GM19023 (cell line): ENCODE results near the gene ARHGEF37.
"Not testable (repeated sequence)": the region's sequence is repeated elsewhere in the genome, so short reads cannot be mapped to it uniquely, and the experiment has no call there.

ENCODE experiments used
- ATAC-seq: cut with Tn5 transposase; IDR thresholded peaks from one replicate; pipeline ENCODE4 v1.9.1; 2021; ENCODE audit warnings: mild to moderate bottlenecking, moderate library complexity; ENCODE audit not compliant: unreplicated experiment

Gene ARHGEF37

DNA sequence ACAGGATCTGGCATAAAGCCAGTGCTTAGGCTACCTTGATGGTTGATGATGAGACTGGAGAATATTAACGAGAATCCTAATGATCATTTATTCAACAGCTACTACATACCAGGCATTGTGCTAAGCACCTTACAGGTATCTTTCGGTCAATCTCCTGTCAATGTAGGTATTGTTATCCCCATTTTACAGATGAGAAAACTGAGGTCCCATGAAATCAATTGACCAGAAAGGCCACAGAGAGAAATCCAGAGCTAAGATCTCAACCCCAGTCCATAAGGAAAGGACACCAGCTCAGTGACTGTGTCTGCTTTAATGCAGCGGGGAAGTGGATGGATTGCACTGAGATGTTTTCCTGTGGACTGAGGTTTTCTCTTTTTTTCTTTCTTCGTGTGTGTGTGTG is 63.3 kb downstream of the ARHGEF37 start:
- no peak for ATAC-seq

DNA sequence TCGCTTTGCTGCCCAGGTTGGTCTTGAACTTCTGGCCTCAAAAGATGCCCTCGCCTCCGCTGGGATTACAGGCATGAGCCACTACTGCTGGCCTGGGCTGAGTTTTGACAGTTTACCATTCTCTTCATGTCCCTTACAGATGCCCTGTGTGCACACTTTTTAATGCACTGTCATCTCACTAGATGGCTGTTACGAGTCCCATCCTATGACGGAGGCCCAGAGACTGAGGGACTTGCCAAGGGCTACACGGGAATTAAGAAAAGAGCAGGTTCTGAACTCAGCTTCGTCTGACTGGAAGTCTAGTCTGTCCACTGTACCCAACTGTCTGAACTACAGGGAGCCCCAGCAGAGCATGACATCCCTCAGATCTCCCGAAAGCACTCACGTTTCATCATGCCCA is 63.9 kb downstream of the ARHGEF37 start:
- ATAC-seq: no peak

DNA sequence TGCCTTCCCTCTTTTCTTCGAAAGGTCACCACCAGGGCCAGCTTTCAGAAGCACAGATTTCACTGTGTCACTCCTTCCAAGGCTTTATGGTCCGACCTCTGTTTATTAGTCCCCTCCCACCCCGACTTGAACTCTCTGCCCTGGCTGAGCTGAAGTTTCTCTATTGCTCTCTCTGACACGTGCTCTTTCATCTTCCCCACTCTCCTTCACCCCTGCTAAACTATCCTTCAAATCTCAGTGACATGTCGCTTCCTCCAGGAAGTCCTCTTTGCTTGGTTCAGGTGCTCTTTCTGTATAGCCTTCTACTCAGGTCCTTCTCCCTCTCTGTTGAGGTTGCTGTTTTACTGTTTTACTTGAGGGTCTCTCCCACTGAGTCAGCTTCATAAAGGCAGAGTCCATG is 64.4 kb downstream of the ARHGEF37 start:
- ATAC-seq: no peak

DNA sequence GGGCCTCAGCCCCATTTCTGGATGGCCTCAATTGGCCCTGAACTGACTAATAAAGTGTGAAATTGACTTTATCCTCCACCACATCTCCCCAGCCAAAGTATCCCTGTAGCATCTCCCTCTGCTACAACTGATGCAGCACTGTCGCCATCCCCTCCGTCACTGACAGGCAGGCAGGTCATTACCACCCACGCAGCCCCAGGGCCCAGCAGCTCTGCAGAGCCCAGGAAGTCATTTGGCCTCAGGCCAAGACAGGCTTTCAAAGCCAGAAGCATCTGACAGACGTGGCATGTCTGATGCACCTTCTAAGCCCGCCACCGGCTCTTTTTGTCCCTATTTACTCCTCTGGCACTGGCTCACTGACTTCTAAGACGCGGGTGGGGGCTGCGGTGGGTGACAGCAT is 65.3 kb downstream of the ARHGEF37 start:
- no peak for ATAC-seq

DNA sequence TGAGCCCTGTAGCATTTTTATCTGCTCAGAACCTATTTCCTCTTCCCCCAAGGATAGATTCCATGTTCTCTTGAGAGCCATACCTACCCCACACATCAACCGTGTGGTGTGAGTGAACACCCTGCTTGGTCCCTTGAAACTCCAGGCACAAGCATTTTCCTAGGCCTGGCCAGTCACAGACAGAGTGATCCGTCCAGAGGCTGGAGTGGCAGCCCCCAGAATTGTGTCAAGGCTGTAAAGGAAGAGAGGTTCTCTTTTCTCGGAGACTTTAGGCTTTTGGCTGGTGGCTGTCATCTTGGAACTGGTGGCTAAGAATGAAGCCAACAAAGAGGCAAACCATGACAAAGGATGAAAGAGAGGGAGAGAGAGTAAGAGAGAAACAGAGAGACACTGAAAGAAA is 66.0 kb downstream of the ARHGEF37 start:
- no peak for ATAC-seq

DNA sequence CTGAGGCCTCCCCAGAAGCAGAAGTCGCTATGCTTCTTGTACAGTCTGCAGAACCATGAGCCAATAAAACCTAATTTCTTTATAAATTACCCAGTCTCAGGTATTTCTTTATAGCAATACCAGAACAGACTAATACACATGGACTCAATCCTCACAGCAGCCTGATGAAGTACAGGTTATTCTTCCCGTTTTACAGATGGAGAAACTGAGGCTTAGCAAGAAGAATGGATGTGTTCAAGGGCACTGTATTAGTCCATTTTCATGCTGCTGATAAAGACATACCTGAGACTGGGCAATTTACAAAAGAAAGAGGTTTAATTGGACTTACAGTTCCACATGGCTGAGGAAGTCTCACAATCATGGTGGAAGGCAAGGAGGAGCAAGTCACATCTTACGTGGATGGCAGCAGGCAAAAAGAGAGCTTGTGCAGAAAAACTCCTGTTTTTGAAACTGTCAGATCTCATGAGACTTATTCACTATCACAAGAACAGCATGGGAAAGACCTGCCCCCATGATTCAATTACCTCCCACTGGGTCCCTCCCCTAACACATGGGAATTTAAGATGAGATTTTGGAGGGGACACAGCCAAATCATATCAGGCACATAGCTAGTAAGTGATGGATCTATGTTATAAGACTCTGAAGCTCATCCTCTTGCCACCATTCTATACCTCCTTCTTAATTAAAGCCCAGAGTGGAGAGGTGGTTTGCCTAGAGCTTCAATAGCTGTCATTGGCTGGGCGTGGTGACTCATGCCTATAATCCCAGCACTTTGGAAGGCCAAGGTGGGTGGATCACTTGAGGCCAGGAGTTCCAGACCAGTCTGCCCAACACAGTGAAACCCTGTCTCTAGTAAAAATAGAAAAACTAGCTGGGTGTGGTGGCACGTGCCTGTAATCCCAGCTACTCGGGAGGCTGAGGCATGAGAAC is 67.4 kb downstream of the ARHGEF37 start:
- ATAC-seq: not testable (repeated sequence)

DNA sequence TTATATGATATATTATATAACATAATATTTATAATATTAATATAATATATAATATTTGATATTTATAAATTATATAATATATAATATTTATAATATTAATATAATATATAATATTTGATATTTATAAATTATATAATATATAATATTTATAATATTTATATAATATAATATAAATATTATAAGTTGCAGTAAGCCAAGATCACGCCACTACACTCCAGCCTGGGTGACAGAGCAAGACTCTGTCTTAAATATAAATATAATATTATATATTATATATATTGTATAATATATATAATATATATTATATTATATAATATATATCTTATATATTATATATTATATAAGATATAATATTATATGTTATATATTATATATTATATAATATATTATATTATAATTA is 68.4 kb downstream of the ARHGEF37 start:
- not testable (repeated sequence) for ATAC-seq

DNA sequence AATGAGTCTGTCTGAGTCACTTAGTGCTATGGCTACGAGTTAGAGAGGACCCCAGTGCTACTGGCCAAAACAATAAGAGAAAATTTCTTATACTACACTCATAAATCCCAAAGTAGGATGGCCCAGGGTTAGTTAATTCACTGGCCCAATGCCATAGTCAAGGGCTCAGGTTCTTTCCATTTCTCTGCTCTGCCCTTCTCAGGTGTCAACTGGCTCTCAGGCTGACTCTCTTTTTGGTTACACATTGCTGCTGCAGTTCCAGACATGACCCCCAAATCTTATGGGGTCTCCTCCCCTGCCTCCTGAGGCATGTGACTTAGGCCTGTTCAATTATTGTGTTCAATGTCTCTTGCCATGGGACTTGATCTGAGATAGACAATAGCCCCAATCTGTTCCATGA is 70.4 kb downstream of the ARHGEF37 start:
- no peak for ATAC-seq

DNA sequence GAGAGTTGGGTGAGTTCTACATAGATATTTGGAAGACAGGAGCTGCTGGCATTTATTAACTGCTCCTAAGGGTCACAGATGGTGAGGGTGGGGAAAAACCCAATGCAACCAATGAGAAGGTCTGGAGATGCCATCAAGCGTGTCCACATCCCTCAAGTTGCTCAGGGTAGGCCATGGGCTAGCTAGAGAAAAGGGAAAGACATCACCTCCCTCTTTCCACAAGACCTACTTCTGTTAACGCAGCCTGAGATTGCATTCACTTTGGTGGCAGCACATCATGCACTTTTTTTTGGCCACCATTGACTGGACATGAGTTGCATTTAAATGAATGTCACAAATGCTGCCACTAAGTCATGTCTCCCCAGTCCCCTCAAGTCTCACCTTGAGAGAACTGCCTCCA is 71.4 kb downstream of the ARHGEF37 start:
- no peak for ATAC-seq

DNA sequence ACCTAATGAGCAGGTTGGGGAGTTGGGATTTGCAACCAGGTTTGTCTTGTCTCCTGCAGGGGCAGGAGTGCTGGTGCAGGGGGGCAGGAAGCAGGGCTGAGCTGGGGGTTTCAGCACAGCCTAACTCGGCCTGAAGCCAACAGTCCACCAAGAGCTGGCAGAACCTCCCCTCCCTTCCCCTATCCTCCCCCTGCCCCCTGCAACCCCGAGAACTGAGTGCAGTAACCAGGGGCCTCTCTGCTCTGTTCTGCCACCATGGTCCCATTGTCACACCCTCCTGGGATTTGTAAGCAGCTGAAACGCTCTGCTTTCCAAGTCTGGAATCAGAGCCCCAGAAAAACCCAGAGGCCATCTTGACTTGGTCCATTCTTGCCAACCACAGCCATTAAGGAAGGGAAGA is 72.9 kb downstream of the ARHGEF37 start:
- no peak for ATAC-seq

DNA sequence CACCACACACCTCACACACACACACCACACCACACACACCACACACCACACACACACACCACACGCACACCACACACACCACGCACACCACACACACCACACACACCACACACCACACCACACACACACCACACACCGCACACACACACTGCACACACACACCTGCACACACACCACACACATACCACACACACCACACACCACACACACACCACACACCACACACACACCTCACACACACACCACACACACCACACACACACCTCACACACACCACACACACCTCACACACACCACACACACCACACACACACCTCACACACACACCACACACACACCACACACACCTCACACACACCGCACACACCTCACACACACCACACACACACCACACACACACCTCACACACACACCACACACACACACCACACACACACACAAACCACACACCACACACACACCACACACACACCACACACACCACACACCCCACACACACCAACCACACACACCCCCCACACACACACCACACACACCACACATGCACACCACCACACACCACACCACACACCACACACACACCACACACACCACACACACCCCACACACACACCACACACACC is 73.7 kb downstream of the ARHGEF37 start:
- no peak for ATAC-seq

DNA sequence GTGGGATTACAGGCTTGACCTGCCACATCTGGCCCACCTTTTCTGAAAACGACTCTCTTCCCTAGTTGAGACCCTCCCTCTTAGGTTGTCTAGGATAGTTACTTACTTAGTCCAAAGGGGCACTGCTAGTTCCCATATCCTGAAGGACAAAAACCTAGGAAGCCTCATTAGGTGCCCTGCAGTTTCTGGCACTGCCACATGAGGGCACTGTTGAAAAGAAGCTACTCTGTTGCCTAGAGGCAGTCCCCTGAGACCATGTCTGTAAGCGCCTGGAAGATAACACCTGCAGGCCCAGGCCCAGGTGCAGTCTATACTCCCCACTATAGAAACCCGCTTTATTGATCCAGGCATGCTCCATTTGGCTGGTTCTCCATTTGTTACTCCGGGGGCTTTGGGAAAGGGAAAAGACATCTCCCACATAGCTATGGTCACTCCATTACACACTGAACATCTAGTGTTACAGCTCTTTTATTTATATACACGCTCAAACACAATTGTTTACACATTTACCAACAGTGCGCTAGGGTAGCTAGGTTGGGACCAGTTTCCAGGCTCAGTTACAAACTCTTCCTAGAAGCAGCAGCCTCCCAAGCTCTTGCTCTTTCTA is 75.4 kb downstream of the ARHGEF37 start:
- no peak for ATAC-seq

DNA sequence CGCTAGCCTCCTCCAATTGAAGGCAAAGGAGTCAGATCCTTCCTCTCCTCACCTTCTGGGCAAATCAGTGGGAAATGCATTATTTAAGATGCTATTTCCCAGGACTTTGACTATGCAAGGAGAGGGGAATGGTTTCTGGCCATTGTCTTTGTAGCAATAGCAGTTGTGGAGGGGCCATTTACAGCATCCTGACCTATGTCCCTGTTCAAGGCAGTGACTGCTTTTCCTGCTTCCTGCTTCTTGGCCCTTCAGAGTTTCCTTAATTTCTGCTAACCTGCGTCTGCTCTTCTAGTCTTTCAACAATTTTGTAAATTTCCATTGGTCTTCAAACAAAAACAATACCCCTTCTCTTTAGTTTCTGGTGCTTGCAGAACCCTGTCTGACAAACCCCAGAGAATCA is 76.0 kb downstream of the ARHGEF37 start:
- ATAC-seq: no peak

DNA sequence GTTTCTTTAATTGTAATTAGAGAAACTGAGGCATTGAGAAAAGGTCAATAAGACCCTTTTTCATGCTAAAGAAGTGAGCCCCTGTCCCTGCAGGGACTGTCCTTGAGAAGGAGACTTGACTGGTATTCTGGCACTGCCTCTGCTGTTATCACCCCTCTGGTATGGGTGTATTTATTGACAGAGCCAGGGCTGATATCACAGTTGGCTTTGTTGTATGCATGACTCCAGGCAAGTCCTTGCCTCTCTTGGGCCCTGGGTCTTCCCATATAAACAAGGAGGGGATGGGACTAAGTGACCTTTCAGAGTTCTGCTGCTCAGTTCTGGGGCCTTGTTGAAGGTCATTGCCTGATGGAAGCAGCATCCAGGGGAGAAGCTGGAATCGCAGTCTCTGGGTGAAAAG is 77.0 kb downstream of the ARHGEF37 start:
- no peak for ATAC-seq

DNA sequence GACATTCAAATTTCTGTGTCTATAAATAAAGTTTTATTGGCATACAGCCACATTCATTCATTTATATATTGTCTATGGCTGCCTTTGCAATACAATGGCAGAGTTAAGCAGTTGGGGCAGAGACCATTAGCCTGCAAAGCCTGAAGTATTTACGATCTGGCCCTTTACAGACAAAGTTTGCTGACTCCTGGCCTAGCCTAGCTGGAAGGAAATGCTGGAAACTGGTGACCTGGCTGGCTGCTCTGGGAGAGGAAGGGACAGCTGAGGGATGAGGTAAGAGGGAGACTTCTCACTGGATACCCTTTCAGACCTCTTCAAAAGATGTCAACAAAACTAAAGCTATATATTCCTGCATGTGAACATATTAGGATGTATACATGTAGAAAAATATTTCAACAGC is 82.8 kb downstream of the ARHGEF37 start:
- no peak for ATAC-seq

DNA sequence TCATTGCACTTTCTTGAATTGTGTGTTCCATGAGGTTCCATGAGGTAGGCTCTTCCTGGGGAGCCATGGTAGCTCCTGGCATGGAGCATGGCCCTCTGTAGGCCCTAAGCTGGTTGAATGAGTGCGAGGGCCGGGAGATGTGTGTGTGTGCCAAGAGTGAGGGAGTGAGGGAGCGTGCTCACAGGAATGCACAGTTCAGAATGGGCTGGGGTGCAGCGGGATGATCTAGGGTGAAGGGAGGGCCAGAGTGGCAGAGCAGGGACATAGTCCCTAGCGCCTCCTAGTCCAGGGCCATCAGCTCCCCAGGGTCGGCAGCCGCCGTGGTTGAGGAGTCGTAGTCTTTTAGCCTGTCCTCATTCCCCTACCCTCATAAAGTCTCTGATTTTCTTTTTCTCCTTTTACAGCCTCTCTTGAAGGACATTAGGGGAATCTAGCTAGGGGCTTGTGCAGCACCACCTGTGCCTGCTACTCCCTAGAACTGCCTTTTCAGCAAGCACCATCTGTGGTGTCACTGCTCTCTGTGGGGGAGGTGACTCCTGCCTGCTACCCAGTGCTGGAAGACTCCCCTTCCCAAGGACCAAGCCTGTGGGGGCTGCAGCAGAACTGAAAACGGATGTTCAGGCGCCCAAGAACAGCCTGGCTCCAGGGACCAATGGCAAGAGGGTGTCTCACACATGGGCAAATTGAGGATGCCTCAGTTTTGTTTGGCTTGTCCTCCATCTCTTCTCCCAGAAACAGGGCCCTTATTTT is 83.5 kb downstream of the ARHGEF37 start:
- ATAC-seq: no peak

DNA sequence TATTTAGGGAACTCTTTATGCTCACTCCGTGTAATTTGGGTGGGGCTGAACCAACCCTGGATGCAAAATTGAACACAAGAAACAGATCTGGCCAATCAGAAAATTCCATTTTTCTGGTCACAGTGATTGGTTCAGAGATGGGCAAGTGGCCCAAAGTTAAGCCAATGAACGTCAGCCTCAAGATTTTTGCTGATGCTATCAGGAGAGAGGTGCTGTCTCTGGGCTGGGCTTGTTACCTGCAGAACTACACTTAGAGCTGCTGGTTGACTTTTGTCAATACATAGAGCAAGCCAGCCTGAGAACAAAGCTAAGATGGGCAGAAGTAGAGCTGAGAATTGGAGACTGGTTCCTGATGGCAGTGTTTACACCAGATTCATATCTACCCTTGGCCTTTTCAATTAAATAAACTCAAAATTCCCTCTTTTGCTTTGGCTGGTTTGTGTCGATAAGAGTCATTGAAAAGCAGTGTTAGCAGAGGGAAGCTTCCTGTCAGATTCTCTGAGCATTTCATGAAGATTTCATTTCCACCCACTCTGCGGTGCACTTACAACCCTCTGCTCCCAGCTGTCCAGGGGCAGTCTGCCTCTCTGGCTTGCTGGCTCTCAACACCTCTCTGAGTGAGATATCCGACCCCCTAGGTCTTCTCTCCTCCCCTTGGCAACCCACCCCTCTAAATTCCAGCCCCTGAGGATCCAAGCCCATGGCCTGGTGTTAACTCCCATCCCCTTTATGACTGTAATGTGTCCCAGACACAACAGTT is 84.3 kb downstream of the ARHGEF37 start:
- ATAC-seq: no peak

DNA sequence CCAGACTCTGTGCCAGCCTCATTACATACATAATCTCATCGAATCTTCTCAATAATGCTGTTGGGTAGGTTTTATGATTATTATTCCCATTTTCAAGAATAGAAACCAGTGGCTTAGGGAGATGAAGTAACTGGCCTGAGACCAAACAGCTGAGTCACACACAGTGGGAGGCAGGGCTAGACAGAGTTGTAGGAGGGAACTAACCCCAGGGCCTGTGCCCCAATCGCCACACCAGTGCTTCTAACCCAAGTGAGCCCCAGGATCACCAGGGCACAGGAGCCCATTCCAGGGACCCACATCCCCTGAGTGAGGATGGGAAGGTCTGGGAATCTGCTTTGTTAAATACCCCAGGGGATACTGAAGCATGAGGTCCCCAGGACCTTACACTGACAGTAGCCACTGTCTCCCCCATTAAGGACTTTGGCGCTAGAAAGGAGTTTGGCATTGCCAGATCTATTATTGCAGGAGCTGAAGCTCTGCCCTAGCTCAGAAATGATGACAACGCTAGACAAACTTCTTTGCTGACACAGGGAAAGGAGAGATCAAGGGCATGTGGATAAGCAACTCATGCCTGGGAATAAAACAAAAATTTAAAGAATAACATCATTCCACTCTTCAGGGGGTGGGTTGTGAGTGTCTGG is 85.0 kb downstream of the ARHGEF37 start:
- no peak for ATAC-seq

DNA sequence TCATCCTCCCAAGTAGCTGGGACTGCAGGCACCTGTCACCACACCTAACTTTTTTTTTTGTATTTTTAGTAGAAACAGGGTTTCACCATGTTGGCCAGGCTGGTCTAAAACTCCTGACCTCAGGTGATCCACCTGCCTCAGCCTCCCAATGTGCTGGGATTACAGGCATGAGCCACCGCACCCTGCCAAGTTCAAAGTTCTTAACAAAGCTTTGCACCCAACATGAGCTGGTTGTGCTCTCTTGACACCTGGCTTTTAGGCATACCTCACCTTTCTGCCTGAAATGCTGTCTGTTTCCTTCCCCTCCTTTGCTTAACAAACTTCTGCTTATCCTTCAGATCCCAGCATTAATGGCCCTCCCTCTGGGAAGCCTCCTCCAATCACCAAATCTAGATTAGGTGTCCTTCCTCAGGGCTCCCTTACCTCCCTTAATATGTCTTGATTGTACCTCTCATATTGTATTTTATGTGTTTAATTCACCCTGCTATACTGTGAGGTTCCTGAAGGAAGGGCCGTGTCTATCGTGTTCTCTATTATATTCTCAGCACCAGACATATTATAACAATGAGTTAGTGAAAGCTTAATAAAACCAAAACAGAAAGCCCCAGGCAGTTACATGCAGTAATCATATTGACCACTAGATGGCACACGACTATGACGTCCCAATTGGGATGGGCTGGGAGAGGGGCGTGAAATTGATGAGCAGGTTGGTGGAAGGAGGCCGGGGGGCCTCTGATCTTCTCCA is 86.0 kb downstream of the ARHGEF37 start:
- no peak for ATAC-seq
